SK-N-SH treated with all-trans-retinoic acid at 6 μM for 48 hours (cell line): ENCODE measurements around the gene TKTL1.

Experiments
- ATAC-seq: fragments of 200-7000 bp; cut with Tn5 transposase; 3 replicates; pipeline ENCODE4 v1.9.1; 2020; ENCODE audit warnings: mild to moderate bottlenecking, moderate library complexity
- CREB5 ChIP-seq: fragments of 250-450 bp; sonication (Bioruptor Pico); IDR thresholded peaks from 2 replicates; pipeline ENCODE4 v1.5.1; 2020; ENCODE audit warnings: low read depth, mild to moderate bottlenecking, moderate library complexity
- PPARA ChIP-seq: fragments of 250-450 bp; sonication (Bioruptor Pico); IDR thresholded peaks from 2 replicates; pipeline ENCODE4 v1.5.0; 2020; ENCODE audit warnings: mild to moderate bottlenecking, borderline replicate concordance
- SNAI2 ChIP-seq: fragments of 250-450 bp; sonication (Bioruptor Pico); IDR thresholded peaks from 2 replicates; pipeline ENCODE4 v1.5.0; 2020; ENCODE audit warnings: mild to moderate bottlenecking, moderate library complexity
- TCF4 ChIP-seq: fragments of 250-450 bp; sonication (Bioruptor Pico); IDR thresholded peaks from 2 replicates; pipeline ENCODE4 v1.8.0; 2021; ENCODE audit warnings: mild to moderate bottlenecking, moderate library complexity, borderline replicate concordance
- TSHZ2 ChIP-seq: fragments of 250-450 bp; sonication (Bioruptor Pico); IDR thresholded peaks from 2 replicates; pipeline ENCODE4 v1.5.0; 2020; ENCODE audit warnings: mild to moderate bottlenecking, moderate library complexity
- ZFP3 ChIP-seq: fragments of 250-450 bp; sonication (Bioruptor Pico); IDR thresholded peaks from 2 replicates; pipeline ENCODE4 v1.5.0; 2020; ENCODE audit warnings: mild to moderate bottlenecking, moderate library complexity
- ZFP30 ChIP-seq: fragments of 450-650 bp; formaldehyde crosslinking; IDR thresholded peaks from 2 replicates; pipeline ENCODE4 v1.5.0; 2022; ENCODE audit warnings: mild to moderate bottlenecking, moderate library complexity
- ZNF565 ChIP-seq: fragments of 450-650 bp; formaldehyde crosslinking; conservative IDR thresholded peaks from 2 replicates; pipeline ENCODE4 v1.5.0; 2020; ENCODE audit warnings: low read depth, mild to moderate bottlenecking, moderate library complexity
- ZNF70 ChIP-seq: fragments of 450-650 bp; formaldehyde crosslinking; IDR thresholded peaks from 2 replicates; pipeline ENCODE4 v1.5.0; 2020; ENCODE audit warnings: mild to moderate bottlenecking, moderate library complexity
- ZNF8 ChIP-seq: fragments of 450-650 bp; formaldehyde crosslinking; IDR thresholded peaks from 2 replicates; pipeline ENCODE4 v1.5.0; 2020; ENCODE audit warnings: mild to moderate bottlenecking, moderate library complexity
- TF ChIP-seq, protein P1 (sequence below): fragments of 250-450 bp; sonication (Bioruptor Pico); IDR thresholded peaks from 2 replicates; pipeline ENCODE4 v1.8.0; 2020; ENCODE audit warnings: mild to moderate bottlenecking, moderate library complexity, borderline replicate concordance

Gene TKTL1

GRCh38 chrX:154363706-154364439, 68.3 kb downstream of the TKTL1 start:
- no peak for ATAC-seq
- TF ChIP-seq TSHZ2 (no peak), ZFP3 (CRISPR knock-in tag) (no peak)

GRCh38 chrX:154365052-154365600, 69.5 kb downstream of the TKTL1 start:
- no peak for ATAC-seq
- no peak for TF ChIP-seq TSHZ2
- TF ChIP-seq ZNF70 (CRISPR knock-in tag): no peak
- TF ChIP-seq, protein P1, sequence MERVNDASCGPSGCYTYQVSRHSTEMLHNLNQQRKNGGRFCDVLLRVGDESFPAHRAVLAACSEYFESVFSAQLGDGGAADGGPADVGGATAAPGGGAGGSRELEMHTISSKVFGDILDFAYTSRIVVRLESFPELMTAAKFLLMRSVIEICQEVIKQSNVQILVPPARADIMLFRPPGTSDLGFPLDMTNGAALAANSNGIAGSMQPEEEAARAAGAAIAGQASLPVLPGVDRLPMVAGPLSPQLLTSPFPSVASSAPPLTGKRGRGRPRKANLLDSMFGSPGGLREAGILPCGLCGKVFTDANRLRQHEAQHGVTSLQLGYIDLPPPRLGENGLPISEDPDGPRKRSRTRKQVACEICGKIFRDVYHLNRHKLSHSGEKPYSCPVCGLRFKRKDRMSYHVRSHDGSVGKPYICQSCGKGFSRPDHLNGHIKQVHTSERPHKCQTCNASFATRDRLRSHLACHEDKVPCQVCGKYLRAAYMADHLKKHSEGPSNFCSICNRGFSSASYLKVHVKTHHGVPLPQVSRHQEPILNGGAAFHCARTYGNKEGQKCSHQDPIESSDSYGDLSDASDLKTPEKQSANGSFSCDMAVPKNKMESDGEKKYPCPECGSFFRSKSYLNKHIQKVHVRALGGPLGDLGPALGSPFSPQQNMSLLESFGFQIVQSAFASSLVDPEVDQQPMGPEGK (CRISPR knock-in tag): no peak
- TF ChIP-seq SNAI2 (CRISPR knock-in tag): no peak
- no peak for TF ChIP-seq ZNF565 (CRISPR knock-in tag)
- TF ChIP-seq TCF4 (CRISPR knock-in tag): no peak
- no peak for TF ChIP-seq PPARA (CRISPR knock-in tag)
- TF ChIP-seq, all 23 proteins: peak for 0

GRCh38 chrX:154365997-154366665, 70.5 kb downstream of the TKTL1 start:
- no peak for ATAC-seq
- TF ChIP-seq TSHZ2 (no peak), CREB5 (no peak), SNAI2 (CRISPR knock-in tag) (no peak)

DNA sequence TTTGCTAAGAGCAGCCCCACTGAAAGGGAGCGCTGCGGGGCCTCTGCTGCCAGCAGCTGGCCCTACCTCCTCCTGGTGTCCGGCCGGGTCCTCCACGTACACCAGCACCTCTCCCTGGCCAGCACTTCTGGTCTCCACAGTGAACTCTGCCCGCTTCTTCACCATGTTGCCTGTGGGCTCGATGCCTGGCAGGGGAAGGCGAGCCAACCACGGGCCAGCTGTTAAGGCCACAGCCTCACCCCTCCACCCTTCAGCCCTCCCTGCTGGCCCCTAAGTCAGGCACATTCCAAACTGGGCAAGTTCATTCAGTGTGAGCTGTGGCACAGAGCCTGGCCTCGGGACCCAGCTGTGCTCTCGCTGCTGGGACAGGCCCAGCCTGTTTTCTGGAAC, 71.1 kb downstream of the TKTL1 start:
- ATAC-seq: no peak
- TF ChIP-seq CREB5 (no peak), ZNF8 (CRISPR knock-in tag) (no peak), TSHZ2 (no peak), SNAI2 (CRISPR knock-in tag) (no peak), ZNF565 (CRISPR knock-in tag) (no peak), ZFP30 (no peak), ZNF70 (CRISPR knock-in tag) (no peak), ZFP3 (CRISPR knock-in tag) (no peak)
